ENCODE measurements around the gene PRLR. TPM values are rescaled to one million over a fixed set of nuclear protein-coding genes. Genes with fewer than 3 reads are reported as not detected.

The PRLR gene
- total and polyA plus RNA-seq, 4 donors = 3.5 to 44.5 (median 14.3) TPM

GRCh38 chr5:35228310-35228709, 2.0 kb downstream of the PRLR start:
- no peak overlapping the region for H3K27ac ChIP-seq (ENCODE audit: low read depth in 1 of 2, low read length in 2 of 2)
- TF ChIP-seq HNF4A (conservative IDR thresholded peaks at IDR 0.05) (peak; percentile 26 to 66), YY1 (IDR thresholded peaks at IDR 0.05) (no peak), FOXA1 (IDR thresholded peaks at IDR 0.05) (no peak), JUND (IDR thresholded peaks at IDR 0.05) (no peak), ATF3 (IDR thresholded peaks at IDR 0.05) (no peak), ZBTB33 (IDR thresholded peaks at IDR 0.05) (no peak), EGR1 (IDR thresholded peaks at IDR 0.05; ENCODE audit: low read depth in 2 of 2) (no peak)
- DNase-seq (ENCODE audit: low spot score) = no peak
- H3K4me3 ChIP-seq (ENCODE audit: low read depth in 1 of 3, low read length in 3 of 3) = no peak overlapping the region
- 35% methylated on average over 2 of the region's 2 CpGs for WGBS
- H3K27me3 ChIP-seq (ENCODE audit: control insufficient read depth in 4 of 4, insufficient read depth in 4 of 4, low read length in 3 of 4) = no peaks in the 10 kb centered on the region
- no peak overlapping the region for H3K9ac ChIP-seq (ENCODE audit: low read depth in 1 of 2, low read length in 2 of 2)
- no peaks in the 10 kb centered on the region for H3K9me3 ChIP-seq (ENCODE audit: control insufficient read depth in 4 of 4, low read length in 3 of 4)
- H3K36me3 ChIP-seq (ENCODE audit: control insufficient read depth in 4 of 4, insufficient read depth in 3 of 4, low read depth in 1 of 4, low read length in 3 of 4) = no peaks in the 10 kb centered on the region
- peaks cover 2 to 19% (median 14%) of the 10 kb centered on the region in 4 donors for H3K4me1 ChIP-seq (ENCODE audit: control insufficient read depth in 4 of 4, insufficient read depth in 4 of 4, low read length in 3 of 4)

GRCh38 chr5:35227720-35228119, 2.6 kb downstream of the PRLR start:
- H3K27me3 ChIP-seq (ENCODE audit: control insufficient read depth in 4 of 4, insufficient read depth in 4 of 4, low read length in 3 of 4) = no peaks in the 10 kb centered on the region
- TF ChIP-seq EGR1 (IDR thresholded peaks at IDR 0.05; ENCODE audit: low read depth in 2 of 2) = no peak
- H3K4me1 ChIP-seq (ENCODE audit: control insufficient read depth in 4 of 4, insufficient read depth in 4 of 4, low read length in 3 of 4) = peaks cover 2 to 19% (median 14%) of the 10 kb centered on the region in 4 donors
- no peak overlapping the region for H3K27ac ChIP-seq (ENCODE audit: low read depth in 1 of 2, low read length in 2 of 2)
- H3K9me3 ChIP-seq (ENCODE audit: control insufficient read depth in 4 of 4, low read length in 3 of 4) = no peaks in the 10 kb centered on the region
- H3K4me3 ChIP-seq (ENCODE audit: low read depth in 1 of 3, low read length in 3 of 3) = no peak overlapping the region
- no peaks in the 10 kb centered on the region for H3K36me3 ChIP-seq (ENCODE audit: control insufficient read depth in 4 of 4, insufficient read depth in 3 of 4, low read depth in 1 of 4, low read length in 3 of 4)
- no peak for DNase-seq (ENCODE audit: low spot score)
- 88% methylated on average over 4 of the region's 4 CpGs for WGBS
- H3K9ac ChIP-seq (ENCODE audit: low read depth in 1 of 2, low read length in 2 of 2) = no peak overlapping the region

- WGBS = 71% methylated on average over 7 of the region's 7 CpGs
- no peaks in the 10 kb centered on the region for H3K36me3 ChIP-seq (ENCODE audit: control insufficient read depth in 4 of 4, insufficient read depth in 3 of 4, low read depth in 1 of 4, low read length in 3 of 4)
- H3K27ac ChIP-seq (ENCODE audit: low read depth in 1 of 2, low read length in 2 of 2) = no peak overlapping the region
- no peak overlapping the region for H3K4me3 ChIP-seq (ENCODE audit: low read depth in 1 of 3, low read length in 3 of 3)
- TF ChIP-seq FOXA1 (IDR thresholded peaks at IDR 0.05) = no peak
- TF ChIP-seq JUND (IDR thresholded peaks at IDR 0.05) = no peak
- TF ChIP-seq EGR1 (IDR thresholded peaks at IDR 0.05; ENCODE audit: low read depth in 2 of 2) = no peak
- TF ChIP-seq GABPA (IDR thresholded peaks at IDR 0.05 in 1 of 2, conservative IDR thresholded peaks at IDR 0.05 in 1 of 2) = no peak
- TF ChIP-seq ATF3 (IDR thresholded peaks at IDR 0.05) = no peak
- TF ChIP-seq RXRA (IDR thresholded peaks at IDR 0.05) = peak in 1 of 2 donors; percentile 11
- TF ChIP-seq MAX (IDR thresholded peaks at IDR 0.05) = no peak
- no peak for TF ChIP-seq FOXA2 (IDR thresholded peaks at IDR 0.05)
- TF ChIP-seq TAF1 (conservative IDR thresholded peaks at IDR 0.05) = no peak
- TF ChIP-seq REST (IDR thresholded peaks at IDR 0.05) = no peak
- peak; percentile 35 for TF ChIP-seq NR2F2 (IDR thresholded peaks at IDR 0.05)
- TF ChIP-seq CTCF (IDR thresholded peaks at IDR 0.05; ENCODE audit: low read depth, low read length, missing input control) = no peak
- no peak for TF ChIP-seq ZBTB33 (IDR thresholded peaks at IDR 0.05)
- no peak for TF ChIP-seq HNF4A (conservative IDR thresholded peaks at IDR 0.05)
- TF ChIP-seq HNF4G (IDR thresholded peaks at IDR 0.05) = no peak
- no peak for TF ChIP-seq YY1 (IDR thresholded peaks at IDR 0.05)
- peaks cover 0 to 5% (median 4%) of the 10 kb centered on the region in 4 donors for H3K4me1 ChIP-seq (ENCODE audit: control insufficient read depth in 4 of 4, insufficient read depth in 4 of 4, low read length in 3 of 4)
- no peak for DNase-seq (ENCODE audit: low spot score)
- H3K9ac ChIP-seq (ENCODE audit: low read depth in 1 of 2, low read length in 2 of 2) = no peak overlapping the region
- no peaks in the 10 kb centered on the region for H3K27me3 ChIP-seq (ENCODE audit: control insufficient read depth in 4 of 4, insufficient read depth in 4 of 4, low read length in 3 of 4)
- H3K9me3 ChIP-seq (ENCODE audit: control insufficient read depth in 4 of 4, low read length in 3 of 4) = no peaks in the 10 kb centered on the region
Observed at GRCh38 chr5:35223787-35224395, 6.4 kb downstream of the PRLR start.

Data from liver (tissue), 9 donors.